ENCODE data around the gene ATCAY.

Gene ATCAY

DNA sequence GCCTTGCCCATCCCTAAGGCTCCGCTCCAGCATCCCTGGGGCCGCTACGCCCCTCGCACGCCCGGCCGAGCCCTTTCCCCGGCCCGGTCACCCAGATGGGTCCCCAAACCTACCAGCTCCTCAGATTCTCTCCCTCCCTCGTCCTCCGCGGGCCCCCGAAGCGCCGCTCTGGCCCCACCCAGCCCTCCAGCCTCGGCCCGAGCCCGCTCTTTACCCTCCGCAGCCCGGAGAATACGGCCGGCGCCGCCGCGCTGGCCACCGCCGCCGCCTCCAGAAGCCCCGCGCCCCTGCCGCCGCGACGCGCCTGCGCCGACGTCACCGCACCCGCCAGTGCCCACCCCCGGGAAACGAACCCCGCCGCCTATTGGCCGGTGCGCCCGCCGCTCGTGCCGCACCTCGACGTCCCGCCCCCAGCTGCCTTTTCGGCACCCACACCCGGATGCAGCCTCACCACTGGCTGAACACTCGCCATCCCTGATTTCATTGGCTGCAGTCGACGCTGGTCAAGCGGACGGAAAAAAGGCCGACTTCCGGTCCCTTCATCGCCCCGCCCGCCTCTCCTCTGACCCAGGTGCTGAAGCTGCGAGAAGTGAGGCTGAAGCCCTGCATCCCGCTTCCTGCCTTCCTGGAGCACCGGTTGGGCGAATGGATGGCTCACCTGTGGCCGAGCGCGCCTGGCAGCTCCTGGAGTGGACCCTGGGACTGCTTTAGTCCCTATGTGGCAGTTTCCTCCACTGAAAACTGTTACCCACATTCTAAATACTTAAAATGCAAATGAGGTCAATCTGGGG is 90.5 kb downstream of the ATCAY start, which contains the start of gene DAPK3:
TSS of gene DAPK3 (minus strand) at position 292 of the 791 bp plus-strand sequence. CDS start 1,364 bp downstream, outside the sequence.
- peak; percentile 94 for DNase-seq

DNA sequence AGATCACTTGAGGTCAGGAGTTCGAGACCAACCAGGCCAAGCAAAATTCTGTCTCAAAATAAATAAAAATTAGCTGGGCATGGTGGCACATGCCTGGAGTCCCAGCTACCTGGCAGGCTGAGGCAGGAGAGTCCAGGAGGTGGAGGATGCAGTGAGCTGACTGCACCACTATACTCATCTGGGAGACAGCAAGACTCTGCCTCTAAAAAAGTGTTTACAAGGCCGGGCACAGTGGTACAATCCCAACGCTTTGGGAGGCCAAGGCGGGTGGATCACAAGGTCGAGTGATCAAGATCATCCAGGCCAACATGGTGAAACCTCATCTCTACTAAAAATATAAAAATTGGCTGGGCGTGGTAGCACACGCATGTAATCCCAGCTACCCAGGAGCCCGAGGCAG is 94.7 kb downstream of the ATCAY start:
- no peak for DNase-seq

DNA sequence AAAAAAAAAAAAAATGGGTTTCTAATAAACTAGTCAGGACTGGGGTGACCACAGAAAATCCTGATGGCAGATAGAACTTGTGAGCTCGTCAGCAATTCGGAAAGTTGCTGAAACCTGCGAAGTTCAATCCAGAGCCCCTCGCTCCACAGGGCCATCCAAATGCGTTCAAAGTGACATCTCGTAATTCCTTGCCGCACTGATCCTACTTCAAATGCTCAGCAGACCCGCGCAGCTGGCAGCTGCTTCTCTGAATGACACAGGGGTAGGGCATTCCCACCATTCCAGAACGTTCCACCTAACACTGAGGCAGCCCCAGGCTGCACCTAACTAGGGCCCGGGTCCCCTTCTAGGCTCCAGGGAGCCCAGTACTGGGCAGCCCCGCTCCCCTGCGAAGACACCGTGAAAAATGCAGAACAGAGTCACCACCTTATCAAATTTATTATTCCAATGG is 95.2 kb downstream of the ATCAY start:
- DNase-seq = no peak

DNA sequence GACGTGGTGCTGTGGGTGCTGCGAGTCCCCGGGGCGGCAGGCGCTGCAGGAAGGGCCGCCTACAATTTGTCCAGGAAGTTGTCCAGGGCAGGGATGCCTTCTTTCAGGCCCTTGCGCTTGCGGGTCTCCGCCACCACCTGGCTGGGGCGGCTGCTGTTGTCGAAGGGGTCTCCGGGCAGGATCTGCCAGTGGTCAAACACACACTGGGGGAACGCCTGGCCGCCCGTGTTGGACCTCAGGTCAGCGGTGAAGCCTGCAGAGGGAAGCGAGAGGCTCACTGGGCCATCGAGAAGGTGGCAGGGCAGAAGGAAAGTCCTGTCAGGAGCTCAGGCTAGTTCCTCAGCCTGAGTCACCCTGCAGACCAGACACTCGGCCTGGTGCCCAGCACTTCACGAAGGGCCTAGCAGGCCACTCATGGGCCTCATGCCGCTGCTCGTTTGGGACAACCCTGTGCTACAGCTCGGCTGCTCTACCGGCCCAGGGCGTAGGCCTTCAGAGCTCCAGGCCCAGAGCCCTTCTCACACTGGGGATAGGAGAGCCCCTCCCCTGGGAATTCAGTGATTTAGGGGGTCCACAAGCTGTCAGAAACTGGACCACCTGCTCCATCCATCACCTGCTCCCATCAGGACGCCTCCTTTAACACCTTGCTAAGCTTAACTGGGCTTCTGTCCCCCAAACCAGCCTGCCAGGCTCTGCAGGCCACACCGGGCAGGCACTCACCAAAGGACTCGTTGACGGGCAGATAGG is 96.2 kb downstream of the ATCAY start:
- no peak for DNase-seq
